CD4-positive, alpha-beta memory T cell (primary cell): ENCODE measurements around the gene RHOU. TPM values are rescaled to one million over a fixed set of nuclear protein-coding genes. Genes with fewer than 3 reads are reported as not detected.

Experiments
- CTCF ChIA-PET: fragments of 350-600 bp; sonication (Branson Sonifier 250); formaldehyde crosslinking; loops from one replicate; lab custom pipeline; 2021; ENCODE audit warnings: inconsistent platforms; ENCODE audit not compliant: partially characterized antibody; lab: Charles Lee
- POLR2A ChIA-PET: fragments of 350-600 bp; sonication (Branson Sonifier 250); formaldehyde crosslinking; loops from one replicate; lab custom pipeline; 2021; ENCODE audit not compliant: partially characterized antibody; lab: Charles Lee
- DNase-seq, 5 donors: peaks; one replicate each; pipeline versions ENCODE4 v3.0.0 to v3.0.0-alpha.2; 2020 to 2022; ENCODE audit warnings: mixed read lengths in 1 of 5
- H3K27ac ChIP-seq: one replicate; pipeline ENCODE4 v1.7.0; 2013; ENCODE audit warnings: low read depth, low read length
- H3K27me3 ChIP-seq: 2 replicates; pipeline ENCODE4 v1.7.0; 2013; ENCODE audit warnings: mild to moderate bottlenecking, low read length, moderate library complexity; ENCODE audit not compliant: insufficient read depth
- H3K36me3 ChIP-seq: 2 replicates; pipeline ENCODE4 v1.7.0; 2013; ENCODE audit warnings: mild to moderate bottlenecking, low read length, moderate library complexity; ENCODE audit not compliant: insufficient read depth
- H3K4me1 ChIP-seq: 2 replicates; pipeline ENCODE4 v1.7.0; 2013; ENCODE audit warnings: mild to moderate bottlenecking, low read length, moderate library complexity; ENCODE audit not compliant: insufficient read depth
- H3K4me3 ChIP-seq, 2 donors: one replicate each; pipeline ENCODE4 v1.7.0; 2013; ENCODE audit warnings: low read length in 2 of 2, mild to moderate bottlenecking in 1 of 2
- H3K9me3 ChIP-seq, 2 donors: one replicate each; pipeline ENCODE4 v1.7.0; 2013; ENCODE audit warnings: low read length in 2 of 2, control low read depth in 1 of 2; ENCODE audit not compliant: control insufficient read depth in 1 of 2
- H3K27ac Mint-ChIP-seq, 7 donors: one replicate each; pipeline ENCODE4 v1.8.0; 2020 to 2021; ENCODE audit warnings: mixed read lengths in 7 of 7, mild to moderate bottlenecking in 6 of 7, inconsistent platforms in 3 of 7, moderate library complexity in 3 of 7
- H3K27me3 Mint-ChIP-seq, 2 donors: one replicate each; pipeline ENCODE4 v1.8.0; 2020 to 2021; ENCODE audit warnings: mixed read lengths in 2 of 2
- H3K36me3 Mint-ChIP-seq, 2 donors: one replicate each; pipeline ENCODE4 v1.8.0; 2020 to 2021; ENCODE audit warnings: mixed read lengths in 2 of 2, inconsistent platforms in 1 of 2, mild to moderate bottlenecking in 1 of 2
- H3K4me1 Mint-ChIP-seq, 4 donors: one replicate each; pipeline ENCODE4 v1.8.0; 2020 to 2021; ENCODE audit warnings: mixed read lengths in 4 of 4, mild to moderate bottlenecking in 1 of 4
- H3K4me3 Mint-ChIP-seq, 8 donors: one replicate each; pipeline ENCODE4 v1.8.0; 2020 to 2021; ENCODE audit warnings: mixed read lengths in 8 of 8, mild to moderate bottlenecking in 7 of 8, moderate library complexity in 6 of 8, inconsistent platforms in 3 of 8
- H3K9me3 Mint-ChIP-seq, 8 donors: one replicate each; pipeline ENCODE4 v1.8.0; 2020 to 2021; ENCODE audit warnings: mixed read lengths in 8 of 8, mild to moderate bottlenecking in 5 of 8, inconsistent platforms in 3 of 8, moderate library complexity in 1 of 8
- intact Hi-C: fragments of 100-400 bp; cut with micrococcal nuclease; formaldehyde crosslinking; loops from one replicate; pipeline ENCODE4 v1.15.1; 2023
- polyA plus RNA-seq, 2 donors: library from polyadenylated mRNA; unstranded; fragments of 300-500 nt; fragmentation: Illumina TruSeq; gene quantifications; one replicate each; pipeline ENCODE4 v1.2.3, GENCODE V29; 2021
- total RNA-seq, 2 experiments: library from RNA; stranded (reverse); gene quantifications; one replicate each; pipeline ENCODE4 v1.2.3, GENCODE V29; 2021

RHOU gene
- total and polyA plus RNA-seq, 4 experiments from 2014 or later, result 0.29 to 4.1 (median 2.0) TPM

DNA sequence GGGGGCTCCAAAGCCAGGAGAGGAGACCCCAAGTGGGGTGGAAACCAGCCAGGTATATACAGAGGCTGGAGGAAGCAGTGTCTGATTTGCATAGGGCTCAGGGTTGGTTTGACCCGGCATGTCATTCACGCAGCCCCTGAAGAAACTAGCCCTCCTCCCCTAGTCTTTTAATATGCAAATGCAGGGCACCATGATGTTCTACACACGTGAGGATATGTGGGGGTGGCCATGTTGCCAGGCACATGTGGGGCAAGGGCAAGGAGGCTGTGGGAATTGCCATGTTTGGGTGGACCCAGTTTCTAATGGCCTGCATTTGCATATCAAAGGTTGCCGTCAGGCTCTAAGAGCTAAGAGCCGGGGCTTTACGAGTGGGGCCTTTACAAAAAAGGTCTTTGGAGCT, 12.0 kb upstream of the RHOU start:
- H3K27me3 Mint-ChIP-seq, result peaks cover 8 to 18% of the 10 kb centered on the region in 2 donors
- no peak overlapping the region for H3K27ac Mint-ChIP-seq
- no peak overlapping the region for H3K4me3 Mint-ChIP-seq
- no peak for DNase-seq
- H3K4me3 ChIP-seq, result no peak overlapping the region
- no peaks in the 10 kb centered on the region for H3K9me3 ChIP-seq
- no peaks in the 10 kb centered on the region for H3K27me3 ChIP-seq
- H3K4me1 Mint-ChIP-seq, result no peaks in the 10 kb centered on the region
- intact Hi-C loops, result no loop called here
- no peaks in the 10 kb centered on the region for H3K4me1 ChIP-seq
- no peak overlapping the region for H3K27ac ChIP-seq
- ChIA-PET POLR2A (no interaction called here), CTCF (no interaction called here)
- H3K36me3 Mint-ChIP-seq, result no peaks in the 10 kb centered on the region
- no peaks in the 10 kb centered on the region for H3K36me3 ChIP-seq
- no peaks in the 10 kb centered on the region for H3K9me3 Mint-ChIP-seq

DNA sequence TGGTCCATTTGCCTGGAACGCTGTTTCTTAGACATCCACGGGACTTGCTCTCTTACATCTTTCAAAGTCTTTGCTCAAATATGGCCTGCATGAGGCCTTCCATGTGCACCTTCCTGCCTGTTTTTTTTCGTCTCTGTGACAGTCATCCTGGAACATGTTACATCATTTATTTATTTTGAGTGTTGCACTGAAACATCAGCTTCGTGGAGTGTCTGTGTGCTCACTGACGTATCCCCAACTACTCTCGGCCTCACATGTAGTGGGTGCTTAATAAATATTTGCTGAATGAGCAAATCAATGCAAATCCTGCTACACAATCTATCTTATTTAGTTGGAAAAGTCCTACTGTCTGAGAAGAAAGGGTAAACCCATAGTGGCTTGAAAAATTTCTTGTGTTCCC, 11.4 kb upstream of the RHOU start:
- DNase-seq, result no peak
- POLR2A ChIA-PET, result interaction anchor here (0.8 kb wide), 1 partner anchor 501 kb away, joined by 3 read pairs; no protein-coding TSS in a partner anchor

GRCh38 chr1:228725178-228725577, 10.1 kb upstream of the RHOU start:
- Mint-ChIP-seq H3K4me1 (no peaks in the 10 kb centered on the region), H3K27me3 (peaks cover 14 to 16% of the 10 kb centered on the region in 2 donors), H3K9me3 (no peaks in the 10 kb centered on the region), H3K36me3 (no peaks in the 10 kb centered on the region), H3K4me3 (no peak overlapping the region), H3K27ac (no peak overlapping the region)
- ChIA-PET CTCF (no interaction called here), POLR2A (no interaction called here)
- Histone ChIP-seq H3K9me3 (no peaks in the 10 kb centered on the region), H3K27ac (no peak overlapping the region), H3K27me3 (no peaks in the 10 kb centered on the region), H3K4me1 (no peaks in the 10 kb centered on the region), H3K4me3 (no peak overlapping the region), H3K36me3 (no peaks in the 10 kb centered on the region)
- DNase-seq, result no peak
- intact Hi-C loops, result no loop called here

More for the DNA sequence above, 11.4 kb upstream of the RHOU start:
- H3K27me3 ChIP-seq, result no peaks in the 10 kb centered on the region
- H3K36me3 ChIP-seq, result no peaks in the 10 kb centered on the region
- Mint-ChIP-seq H3K9me3 (no peaks in the 10 kb centered on the region), H3K27me3 (peaks cover 8 to 16% of the 10 kb centered on the region in 2 donors), H3K4me3 (no peak overlapping the region), H3K4me1 (no peaks in the 10 kb centered on the region), H3K36me3 (no peaks in the 10 kb centered on the region), H3K27ac (no peak overlapping the region)
- H3K27ac ChIP-seq, result no peak overlapping the region
- no peaks in the 10 kb centered on the region for H3K9me3 ChIP-seq
- no peak overlapping the region for H3K4me3 ChIP-seq
- CTCF ChIA-PET, result interaction anchor here (0.7 kb wide), 1 partner anchor 13 kb away, joined by 3 read pairs; no protein-coding TSS in a partner anchor
- intact Hi-C loops, result no loop called here
- H3K4me1 ChIP-seq, result no peaks in the 10 kb centered on the region

DNA sequence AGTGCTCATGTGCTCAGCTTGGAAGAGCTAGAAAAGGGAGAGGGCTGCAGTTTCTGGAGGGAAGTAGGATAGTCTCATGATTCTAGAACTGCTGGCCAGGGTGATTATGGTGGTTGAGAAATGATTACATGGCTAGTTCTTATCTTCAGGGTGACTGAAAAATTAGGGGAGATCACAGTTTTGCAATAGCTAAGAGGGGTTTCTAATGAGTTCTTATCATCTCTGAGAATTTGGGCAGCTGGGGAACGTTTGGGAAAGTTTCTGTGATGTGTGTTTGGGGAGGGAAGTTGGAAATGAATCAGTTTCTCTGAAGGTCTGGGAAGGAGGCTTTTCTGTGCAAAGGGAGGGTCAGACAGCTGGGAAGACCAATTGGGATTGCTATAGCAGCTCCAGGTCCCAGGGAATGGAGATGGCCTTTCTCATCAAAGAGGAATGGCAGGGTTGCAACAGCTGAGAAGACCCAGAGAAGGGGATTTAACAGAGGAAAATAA, 7.6 kb upstream of the RHOU start:
- no peaks in the 10 kb centered on the region for H3K4me1 Mint-ChIP-seq
- Histone ChIP-seq H3K4me3 (no peak overlapping the region), H3K27ac (no peak overlapping the region), H3K36me3 (no peaks in the 10 kb centered on the region), H3K4me1 (no peaks in the 10 kb centered on the region), H3K27me3 (no peaks in the 10 kb centered on the region), H3K9me3 (no peaks in the 10 kb centered on the region)
- POLR2A ChIA-PET, result no interaction called here
- intact Hi-C loops, result no loop called here
- CTCF ChIA-PET, result interaction anchor here (0.8 to 1.0 kb wide), 2 partner anchors 64 to 500 kb away, joined by 3 read pairs; no protein-coding TSS in a partner anchor
- H3K27me3 Mint-ChIP-seq, result peaks cover 14 to 16% of the 10 kb centered on the region in 2 donors
- H3K27ac Mint-ChIP-seq, result no peak overlapping the region
- no peaks in the 10 kb centered on the region for H3K36me3 Mint-ChIP-seq
- H3K4me3 Mint-ChIP-seq, result no peak overlapping the region
- H3K9me3 Mint-ChIP-seq, result no peaks in the 10 kb centered on the region
- no peak for DNase-seq

DNA sequence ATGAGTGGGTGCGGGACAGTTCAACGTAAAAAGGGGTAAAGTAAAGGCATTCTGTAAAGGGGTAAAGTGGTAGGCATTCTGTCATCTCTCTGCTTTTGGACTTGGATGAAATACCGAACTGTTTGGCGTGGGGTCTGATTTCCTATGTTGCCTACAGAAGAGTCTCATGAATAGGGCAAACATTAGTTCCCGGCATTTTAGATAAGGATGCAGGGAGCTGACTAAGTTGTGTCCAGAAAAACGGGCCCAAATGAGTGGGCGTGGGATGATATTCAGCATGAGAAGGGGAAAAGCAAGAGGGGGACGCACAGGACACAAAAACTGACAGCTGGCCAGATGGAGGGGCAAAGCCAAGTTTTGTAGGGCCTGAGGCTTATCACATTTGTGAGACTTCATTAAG, 2.9 kb upstream of the RHOU start:
- Mint-ChIP-seq H3K4me3 (peak overlapping the region in 1 of 8 donors; percentile 66), H3K27ac (no peak overlapping the region)
- CTCF ChIA-PET, result interaction anchor here (0.6 to 9.0 kb wide), 2 partner anchors 11 to 496 kb away, joined by 3 to 166 read pairs; no protein-coding TSS in a partner anchor

GRCh38 chr1:228733576-228733975, 1.7 kb upstream of the RHOU start:
- ChIA-PET POLR2A (interaction anchor here (3.4 kb wide), 1 partner anchor 494 kb away, joined by 26 read pairs; no protein-coding TSS in a partner anchor), CTCF (interaction anchor here (3.0 to 9.0 kb wide), 4 partner anchors 58 to 522 kb away, joined by 14 to 166 read pairs (median 34); no protein-coding TSS in a partner anchor)
- H3K4me3 Mint-ChIP-seq, result no peak overlapping the region
- Histone ChIP-seq H3K4me1 (peaks cover 27% of the 10 kb centered on the region), H3K9me3 (no peaks in the 10 kb centered on the region), H3K27me3 (no peaks in the 10 kb centered on the region), H3K4me3 (no peak overlapping the region), H3K27ac (no peak overlapping the region), H3K36me3 (no peaks in the 10 kb centered on the region)
- H3K27me3 Mint-ChIP-seq, result peaks cover 0 to 8% of the 10 kb centered on the region in 2 donors
- H3K9me3 Mint-ChIP-seq, result no peaks in the 10 kb centered on the region
- peaks cover 0 to 6% of the 10 kb centered on the region in 2 donors for H3K36me3 Mint-ChIP-seq
- intact Hi-C loops, result no loop called here
- H3K4me1 Mint-ChIP-seq, result peaks cover 13 to 30% (median 19%) of the 10 kb centered on the region in 4 donors
- H3K27ac Mint-ChIP-seq, result no peak overlapping the region
- no peak for DNase-seq

More for the DNA sequence above, 2.9 kb upstream of the RHOU start:
- no peaks in the 10 kb centered on the region for H3K9me3 Mint-ChIP-seq
- Histone ChIP-seq H3K27me3 (no peaks in the 10 kb centered on the region), H3K4me3 (no peak overlapping the region), H3K4me1 (peaks cover 16% of the 10 kb centered on the region), H3K9me3 (no peaks in the 10 kb centered on the region), H3K36me3 (no peaks in the 10 kb centered on the region), H3K27ac (no peak overlapping the region)
- peaks cover 5 to 8% of the 10 kb centered on the region in 2 donors for H3K27me3 Mint-ChIP-seq
- POLR2A ChIA-PET, result no interaction called here
- DNase-seq, result no peak
- H3K36me3 Mint-ChIP-seq, result peaks cover 0 to 6% of the 10 kb centered on the region in 2 donors
- H3K4me1 Mint-ChIP-seq, result peaks cover 4 to 19% (median 11%) of the 10 kb centered on the region in 4 donors
- intact Hi-C loops, result no loop called here

GRCh38 chr1:228735871-228736586, 750 bp downstream of the RHOU start:
- no peaks in the 10 kb centered on the region for H3K36me3 ChIP-seq
- H3K27me3 ChIP-seq, result no peaks in the 10 kb centered on the region
- peak overlapping the region; percentile 8 to 88 (median 67) for H3K27ac Mint-ChIP-seq
- peak; percentile 28 to 56 (median 39) for DNase-seq
- peak overlapping the region; percentile 37 to 67 for H3K4me3 ChIP-seq
- peak overlapping the region; percentile 89 to 96 (median 92) for H3K4me3 Mint-ChIP-seq
- peaks cover 0 to 2% of the 10 kb centered on the region in 2 donors for H3K27me3 Mint-ChIP-seq
- H3K4me1 Mint-ChIP-seq, result peaks cover 21 to 44% (median 30%) of the 10 kb centered on the region in 4 donors
- intact Hi-C loops, result loop anchor here (1.0 to 5.0 kb wide), 7 partner anchors 29 to 606 kb away; partner anchors contain the start of gene CCSAP
- H3K4me1 ChIP-seq, result peaks cover 32% of the 10 kb centered on the region
- H3K9me3 Mint-ChIP-seq, result no peaks in the 10 kb centered on the region
- H3K9me3 ChIP-seq, result no peaks in the 10 kb centered on the region
- ChIA-PET CTCF (interaction anchor here (0.7 to 9.0 kb wide), 22 partner anchors 12 to 852 kb away, joined by 3 to 166 read pairs (median 4); no protein-coding TSS in a partner anchor), POLR2A (interaction anchor here (0.7 to 3.4 kb wide), 16 partner anchors 11 to 823 kb away, joined by 3 to 26 read pairs (median 3); partner anchors contain the start of genes ABCB10 and CCSAP)
- peak overlapping the region; percentile 37 for H3K27ac ChIP-seq
- H3K36me3 Mint-ChIP-seq, result peaks cover 7 to 13% of the 10 kb centered on the region in 2 donors
